Activated effector memory CD4-positive, alpha-beta T cell treated with anti-CD3 and anti-CD28 coated beads, Interleukin-2, amount 50 U/mL, for 16 hours (primary cell): Measurements from ENCODE around the gene ELF4.

ENCODE experiments used
- DNase-seq: peaks from one replicate; pipeline ENCODE4 v3.0.0-alpha.2; 2020

Gene ELF4

GRCh38 chrX:130083107-130083490, 27.2 kb downstream of the ELF4 start:
- DNase-seq: no peak

- DNase-seq: peak; percentile 91
Measured at GRCh38 chrX:130082244-130083106, 27.8 kb downstream of the ELF4 start.

GRCh38 chrX:130081421-130082045, 28.8 kb downstream of the ELF4 start:
- DNase-seq: no peak

- DNase-seq: no peak
Measured at GRCh38 chrX:130080791-130081367, 29.4 kb downstream of the ELF4 start.

- peak; percentile 82 for DNase-seq
Measured at GRCh38 chrX:130079824-130080406, 30.4 kb downstream of the ELF4 start.

- no peak for DNase-seq
Measured at GRCh38 chrX:130075777-130076176, 34.5 kb downstream of the ELF4 start.

- no peak for DNase-seq
Measured at GRCh38 chrX:130072345-130072740, 38.0 kb downstream of the ELF4 start.

- no peak for DNase-seq
Measured at GRCh38 chrX:130071611-130072344, 38.5 kb downstream of the ELF4 start.

GRCh38 chrX:130066975-130067615, 43.2 kb downstream of the ELF4 start:
- DNase-seq: no peak

GRCh38 chrX:130060122-130061069, 49.9 kb downstream of the ELF4 start:
- peak; percentile 94 for DNase-seq

- no peak for DNase-seq
Measured at GRCh38 chrX:130058652-130059051, 51.6 kb downstream of the ELF4 start.

- DNase-seq: no peak
Measured at GRCh38 chrX:130057209-130057608, 53.1 kb downstream of the ELF4 start.

GRCh38 chrX:130055899-130056298, 54.4 kb downstream of the ELF4 start:
- DNase-seq: no peak

GRCh38 chrX:130055103-130055502, 55.2 kb downstream of the ELF4 start:
- DNase-seq: no peak

GRCh38 chrX:130053236-130053635, 57.1 kb downstream of the ELF4 start:
- DNase-seq: no peak

- no peak for DNase-seq
Measured at GRCh38 chrX:130051176-130051845, 59.0 kb downstream of the ELF4 start.

- DNase-seq: no peak
Measured at GRCh38 chrX:130049821-130050220, 60.5 kb downstream of the ELF4 start.

- no peak for DNase-seq
Measured at GRCh38 chrX:130048686-130049222, 61.5 kb downstream of the ELF4 start.

GRCh38 chrX:130047416-130047815, 62.9 kb downstream of the ELF4 start:
- DNase-seq: no peak

GRCh38 chrX:130039847-130040246, 70.5 kb downstream of the ELF4 start:
- DNase-seq: no peak
